ENCODE results near the gene FANK1. TPM values are rescaled to one million over a fixed set of nuclear protein-coding genes. Genes with fewer than 3 reads are reported as not detected.
A peak's percentile ranks its signal among the peaks of the same experiment; 100 is the strongest.
"Not testable (repeated sequence)": the region's sequence is repeated elsewhere in the genome, so short reads cannot be mapped to it uniquely, and the experiment has no call there.

Gene FANK1
- total and polyA plus RNA-seq, 12 donors = 1.7 to 23.7 (median 4.6) TPM

- H3K27me3 ChIP-seq; intact Hi-C loops (cut with DNase I); H3K36me3 ChIP-seq (replicated peaks in 1 of 2); H3K9me3 ChIP-seq (replicated peaks in 1 of 3): not testable (repeated sequence)
- 25 to 29% (median 28%) methylated on average over 25 to 50 of the region's 50 CpGs for WGBS, 4 donors
- peaks cover 0 to 14% of the 10 kb centered on the region in 2 donors for H3K4me1 ChIP-seq (replicated peaks in 1 of 2)
- peak overlapping the region; percentile 1 to 96 (median 89) for H3K27ac ChIP-seq
- TF ChIP-seq POLR2A (IDR thresholded peaks at IDR 0.05) = peak in 1 of 2 donors; percentile 48
- DNase-seq = peak; percentile 68 to 82 (median 73)
- peak overlapping the region; percentile 5 to 84 (median 70) for H3K4me3 ChIP-seq
Measured at GRCh38 chr10:125895130-125896087, 955 bp upstream of the FANK1 start.

- 21 to 25% (median 22%) methylated on average over 4 of the region's 4 CpGs for WGBS, 4 donors
- H3K27ac ChIP-seq; H3K9me3 ChIP-seq (replicated peaks in 1 of 3); H3K27me3 ChIP-seq; intact Hi-C loops (cut with DNase I); DNase-seq; H3K36me3 ChIP-seq (replicated peaks in 1 of 2); H3K4me3 ChIP-seq: not testable (repeated sequence)
- peaks cover 0 to 14% of the 10 kb centered on the region in 2 donors for H3K4me1 ChIP-seq (replicated peaks in 1 of 2)
Measured at GRCh38 chr10:125897317-125897716, 953 bp downstream of the FANK1 start.

- intact Hi-C loops (cut with DNase I); H3K9me3 ChIP-seq (replicated peaks in 1 of 3); DNase-seq; H3K27me3 ChIP-seq; H3K27ac ChIP-seq; H3K4me3 ChIP-seq; H3K4me1 ChIP-seq (replicated peaks in 1 of 2); H3K36me3 ChIP-seq (replicated peaks in 1 of 2): not testable (repeated sequence)
- WGBS, 4 donors = 85 to 89% (median 86%) methylated on average over 3 of the region's 3 CpGs
Measured at GRCh38 chr10:125900963-125901362, 4.6 kb downstream of the FANK1 start.

- intact Hi-C loops (cut with DNase I) = not testable (repeated sequence)
- 66 to 75% (median 72%) methylated on average over 3 of the region's 3 CpGs for WGBS, 4 donors
Measured at GRCh38 chr10:125903135-125903640, 6.8 kb downstream of the FANK1 start.

GRCh38 chr10:125905069-125905994 is 9.0 kb downstream of the FANK1 start:
- H3K9me3 ChIP-seq (replicated peaks in 1 of 3); intact Hi-C loops (cut with DNase I); H3K27ac ChIP-seq; H3K4me3 ChIP-seq; H3K27me3 ChIP-seq; H3K4me1 ChIP-seq (replicated peaks in 1 of 2); H3K36me3 ChIP-seq (replicated peaks in 1 of 2); DNase-seq: not testable (repeated sequence)
- 66 to 69% (median 67%) methylated on average over 5 of the region's 5 CpGs for WGBS, 4 donors

More at GRCh38 chr10:125903135-125903640, 6.8 kb downstream of the FANK1 start:
- DNase-seq; H3K36me3 ChIP-seq (replicated peaks in 1 of 2); H3K4me3 ChIP-seq; H3K4me1 ChIP-seq (replicated peaks in 1 of 2); H3K27ac ChIP-seq; H3K9me3 ChIP-seq (replicated peaks in 1 of 3); H3K27me3 ChIP-seq: not testable (repeated sequence)

- H3K27me3 ChIP-seq; H3K4me1 ChIP-seq (replicated peaks in 1 of 2); H3K27ac ChIP-seq; H3K4me3 ChIP-seq; intact Hi-C loops (cut with DNase I); H3K9me3 ChIP-seq (replicated peaks in 1 of 3); DNase-seq; H3K36me3 ChIP-seq (replicated peaks in 1 of 2): not testable (repeated sequence)
- 56 to 91% (median 78%) methylated on average over 2 of the region's 2 CpGs for WGBS, 4 donors
Measured at GRCh38 chr10:125907598-125907997, 11.2 kb downstream of the FANK1 start.

- 45 to 58% (median 50%) methylated on average over 2 of the region's 2 CpGs for WGBS, 4 donors
- H3K4me1 ChIP-seq (replicated peaks in 1 of 2); intact Hi-C loops (cut with DNase I); H3K27ac ChIP-seq; H3K9me3 ChIP-seq (replicated peaks in 1 of 3); H3K27me3 ChIP-seq; DNase-seq; H3K4me3 ChIP-seq; H3K36me3 ChIP-seq (replicated peaks in 1 of 2): not testable (repeated sequence)
Measured at GRCh38 chr10:125908813-125909212, 12.4 kb downstream of the FANK1 start.

GRCh38 chr10:125909491-125909890 is 13.1 kb downstream of the FANK1 start:
- H3K27ac ChIP-seq; H3K4me1 ChIP-seq (replicated peaks in 1 of 2); H3K4me3 ChIP-seq; H3K36me3 ChIP-seq (replicated peaks in 1 of 2); H3K27me3 ChIP-seq; DNase-seq; H3K9me3 ChIP-seq (replicated peaks in 1 of 3); intact Hi-C loops (cut with DNase I): not testable (repeated sequence)
- 59 to 90% (median 81%) methylated on average over 3 of the region's 3 CpGs for WGBS, 4 donors
